Hematopoietic multipotent progenitor cell treated with erythropoietin and hydrocortisone succinate and interleukin-3 and kit ligand, for 6 days (in vitro differentiated cells): ENCODE results near the gene CNDP1.
A peak's percentile ranks its signal among the peaks of the same experiment; 100 is the strongest.

Experiments used
- DNase-seq: peaks from one replicate; pipeline ENCODE4 v3.0.0-alpha.2; 2015

Gene CNDP1

DNA sequence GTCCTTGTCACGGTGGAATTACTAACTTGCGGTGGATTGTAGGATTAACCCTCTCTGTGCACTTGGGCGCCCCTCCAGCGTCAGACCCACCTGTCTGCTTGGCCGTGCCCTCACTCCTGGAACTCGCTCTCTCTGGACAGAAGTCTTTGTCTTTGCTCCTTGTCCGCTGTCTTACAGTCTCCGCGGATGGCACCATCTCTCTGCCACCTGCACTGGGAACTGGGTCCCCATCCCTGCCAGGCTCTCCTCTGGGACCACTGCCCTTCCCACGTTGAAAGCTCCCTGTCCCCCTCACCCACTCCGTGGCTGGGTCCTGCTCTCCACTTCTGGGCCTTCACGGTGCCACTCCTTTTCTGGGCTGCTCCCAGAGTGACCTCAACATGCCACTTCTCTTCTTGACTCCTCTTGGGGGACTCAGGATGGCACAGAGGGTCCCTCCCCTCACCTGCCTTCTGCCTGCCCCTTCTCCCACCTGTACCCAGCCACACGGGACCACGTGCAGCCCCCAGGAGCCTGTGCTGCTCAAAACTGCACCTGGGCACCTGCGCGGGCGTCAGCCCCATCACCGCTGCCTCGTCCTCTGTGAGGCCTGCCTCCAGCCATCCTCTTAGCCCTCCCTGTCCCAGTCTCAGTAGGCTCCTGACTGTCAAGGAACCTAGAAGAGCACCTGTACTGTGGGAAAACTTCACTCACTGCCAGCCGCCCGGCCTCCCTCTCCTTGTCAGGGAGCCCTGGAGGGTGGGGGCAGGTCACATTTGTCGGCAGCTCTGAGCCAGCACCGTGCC lies 27.0 kb upstream of the CNDP1 start:
- DNase-seq = no peak

DNA sequence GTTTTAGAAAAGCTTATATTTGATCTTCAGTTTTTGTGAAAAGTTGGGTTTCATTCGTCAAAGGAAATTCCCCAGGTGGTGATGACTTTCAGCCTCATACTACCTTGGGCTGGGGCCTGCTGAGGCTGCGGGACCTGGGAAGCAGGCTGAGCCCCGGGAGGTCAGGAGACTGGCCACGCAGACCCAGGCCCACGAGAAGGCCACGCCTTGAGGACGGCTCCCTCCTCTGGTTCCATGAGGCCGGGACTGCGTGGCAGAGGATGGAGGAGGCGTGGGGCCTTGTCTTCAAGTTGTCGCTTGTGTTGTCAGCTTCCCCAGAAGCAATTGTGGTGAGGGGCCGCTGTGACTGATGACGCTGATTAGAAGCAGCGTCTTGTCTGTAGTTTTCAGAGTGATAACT lies 26.4 kb upstream of the CNDP1 start:
- no peak for DNase-seq

DNA sequence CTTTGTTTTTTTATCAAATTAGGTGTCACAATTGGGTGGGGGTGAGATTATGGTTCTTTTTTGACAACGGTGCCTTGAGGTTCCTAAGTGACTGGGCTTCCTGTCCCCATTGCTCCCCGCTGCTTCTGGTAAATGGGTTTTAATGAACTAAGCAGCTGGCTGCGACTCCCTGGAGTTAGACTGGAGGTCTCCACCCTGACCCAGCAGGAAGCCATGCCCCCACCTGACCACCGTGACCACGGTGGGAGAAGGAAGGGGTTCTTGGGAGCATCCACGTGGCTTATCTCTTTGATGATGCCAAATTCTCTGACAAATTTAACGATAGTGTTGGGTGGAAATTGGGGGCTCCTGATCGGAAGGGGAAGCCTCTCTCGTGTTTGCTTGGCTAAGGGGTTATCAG lies 25.9 kb upstream of the CNDP1 start:
- DNase-seq = no peak

DNA sequence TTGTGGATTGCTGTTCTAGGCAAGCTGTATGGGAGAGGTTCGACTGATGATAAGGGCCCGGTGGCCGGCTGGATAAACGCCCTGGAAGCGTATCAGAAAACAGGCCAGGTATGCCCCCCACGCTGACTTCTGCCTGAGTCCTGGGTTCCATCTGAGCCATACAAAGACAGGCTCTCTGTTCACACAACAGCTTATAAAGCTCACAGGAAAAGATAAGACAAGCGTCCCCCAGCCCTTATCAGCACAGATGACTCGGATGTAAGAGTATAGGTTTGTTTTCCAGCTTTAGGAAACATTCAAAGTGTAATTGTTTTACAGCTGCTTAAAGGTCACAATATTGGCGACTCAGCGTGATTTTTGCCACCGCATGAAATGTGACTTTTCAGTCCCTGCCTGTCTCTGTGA lies 25.5 kb upstream of the CNDP1 start:
- peak; percentile 19 for DNase-seq

DNA sequence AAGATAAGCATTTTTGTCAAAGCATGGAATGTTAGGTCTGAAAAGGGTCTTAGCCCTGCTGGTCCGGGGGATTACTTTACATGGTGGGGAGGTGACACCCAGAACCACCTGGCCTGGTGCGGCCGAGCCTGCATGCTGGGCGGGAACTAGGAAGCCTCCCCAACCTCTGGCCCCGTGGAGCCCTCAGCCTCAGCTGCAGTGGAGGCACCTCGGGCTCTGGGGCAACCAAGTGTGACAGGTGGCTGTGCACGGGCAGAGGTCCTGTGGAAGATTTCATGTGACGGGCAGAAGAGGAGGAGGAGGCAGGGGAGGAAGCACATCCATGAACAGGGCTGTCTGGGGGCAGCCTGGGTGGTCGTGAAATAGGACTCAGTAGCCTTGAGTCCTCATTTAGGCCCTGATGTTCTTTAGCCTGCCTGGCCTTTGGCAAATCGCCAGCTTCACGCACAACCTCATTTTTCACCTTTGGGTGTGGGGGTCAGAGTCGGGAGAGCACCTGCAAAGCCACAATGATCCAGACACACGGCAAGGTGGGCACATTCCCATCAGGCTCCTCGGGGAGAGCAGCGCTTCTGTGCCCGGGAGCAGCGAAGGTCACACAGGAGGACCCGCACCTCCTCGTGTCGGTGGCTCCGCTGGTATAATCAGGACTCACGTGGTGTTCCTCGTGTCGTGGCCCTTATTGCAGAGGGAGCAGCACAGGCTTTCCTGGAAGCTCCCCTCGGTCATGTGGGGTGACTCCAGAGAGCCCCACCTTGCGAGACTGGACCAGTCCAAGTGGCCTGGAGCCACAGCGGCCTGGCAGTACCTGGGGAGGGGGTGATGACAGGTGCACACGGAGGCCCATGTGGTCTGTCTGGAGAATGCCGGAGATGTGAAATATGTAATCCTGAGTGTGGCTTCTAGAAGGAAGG lies 24.2 kb upstream of the CNDP1 start:
- no peak for DNase-seq

DNA sequence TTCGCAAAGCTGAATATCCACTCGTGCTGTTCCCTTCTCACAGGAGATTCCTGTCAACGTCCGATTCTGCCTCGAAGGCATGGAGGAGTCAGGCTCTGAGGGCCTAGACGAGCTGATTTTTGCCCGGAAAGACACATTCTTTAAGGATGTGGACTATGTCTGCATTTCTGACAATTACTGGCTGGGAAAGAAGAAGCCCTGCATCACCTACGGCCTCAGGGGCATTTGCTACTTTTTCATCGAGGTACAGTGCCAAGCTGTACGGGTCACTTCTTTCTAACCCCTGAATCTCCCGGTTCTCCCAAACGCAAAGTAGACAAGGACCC lies 23.6 kb upstream of the CNDP1 start:
- DNase-seq = no peak

DNA sequence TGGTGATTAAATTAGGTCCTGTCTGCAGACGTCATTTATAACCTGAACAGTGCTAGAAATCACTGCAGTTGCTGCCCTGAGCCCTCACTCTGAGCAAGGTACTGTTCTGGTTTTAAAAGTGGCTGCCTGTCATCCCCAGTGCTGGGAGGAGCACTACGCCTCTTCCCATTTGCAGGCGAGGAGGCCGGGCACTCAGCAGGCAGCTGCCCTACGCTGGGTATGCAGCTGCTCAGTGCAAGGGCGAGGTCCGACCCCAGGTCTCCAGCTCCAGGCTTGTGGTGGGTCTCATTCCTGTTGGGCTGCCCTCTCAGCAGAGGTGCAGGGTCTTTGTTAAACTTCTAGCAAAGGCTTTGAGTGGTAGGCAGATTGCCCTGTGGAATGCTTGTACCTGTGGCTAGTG lies 22.5 kb upstream of the CNDP1 start:
- DNase-seq = no peak

DNA sequence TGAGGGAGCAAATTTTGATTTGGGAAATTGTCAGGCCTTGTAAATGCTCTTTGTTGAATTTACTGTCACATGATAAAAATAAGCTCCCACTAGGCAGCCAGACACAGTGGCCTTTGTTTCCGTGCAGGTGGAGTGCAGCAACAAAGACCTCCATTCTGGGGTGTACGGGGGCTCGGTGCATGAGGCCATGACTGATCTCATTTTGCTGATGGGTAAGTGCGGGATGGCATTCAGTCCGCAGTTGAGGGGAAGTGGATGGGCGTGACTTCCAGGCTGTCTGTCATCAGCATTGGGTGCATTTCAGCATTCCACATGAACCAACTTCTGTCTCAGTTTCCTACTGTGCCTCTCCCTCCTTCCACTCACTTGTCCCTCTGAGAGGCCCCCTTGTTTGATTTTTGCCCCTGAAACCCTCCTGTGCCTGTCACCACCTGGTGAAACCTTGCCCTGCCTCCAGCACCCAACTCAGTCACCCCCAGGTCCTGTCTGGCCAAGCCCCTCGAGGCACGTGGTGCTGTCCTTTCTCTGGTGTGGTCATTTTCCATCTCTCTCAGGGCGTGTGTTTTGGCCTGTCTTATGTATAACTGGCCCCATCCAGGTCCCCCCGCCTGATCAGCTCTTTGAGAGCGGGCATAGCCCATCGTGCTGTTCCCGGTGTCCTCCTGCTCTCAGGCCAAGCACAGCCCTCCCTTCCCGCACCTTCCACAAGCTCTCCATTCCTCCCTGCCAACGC lies 21.8 kb upstream of the CNDP1 start:
- DNase-seq = no peak

DNA sequence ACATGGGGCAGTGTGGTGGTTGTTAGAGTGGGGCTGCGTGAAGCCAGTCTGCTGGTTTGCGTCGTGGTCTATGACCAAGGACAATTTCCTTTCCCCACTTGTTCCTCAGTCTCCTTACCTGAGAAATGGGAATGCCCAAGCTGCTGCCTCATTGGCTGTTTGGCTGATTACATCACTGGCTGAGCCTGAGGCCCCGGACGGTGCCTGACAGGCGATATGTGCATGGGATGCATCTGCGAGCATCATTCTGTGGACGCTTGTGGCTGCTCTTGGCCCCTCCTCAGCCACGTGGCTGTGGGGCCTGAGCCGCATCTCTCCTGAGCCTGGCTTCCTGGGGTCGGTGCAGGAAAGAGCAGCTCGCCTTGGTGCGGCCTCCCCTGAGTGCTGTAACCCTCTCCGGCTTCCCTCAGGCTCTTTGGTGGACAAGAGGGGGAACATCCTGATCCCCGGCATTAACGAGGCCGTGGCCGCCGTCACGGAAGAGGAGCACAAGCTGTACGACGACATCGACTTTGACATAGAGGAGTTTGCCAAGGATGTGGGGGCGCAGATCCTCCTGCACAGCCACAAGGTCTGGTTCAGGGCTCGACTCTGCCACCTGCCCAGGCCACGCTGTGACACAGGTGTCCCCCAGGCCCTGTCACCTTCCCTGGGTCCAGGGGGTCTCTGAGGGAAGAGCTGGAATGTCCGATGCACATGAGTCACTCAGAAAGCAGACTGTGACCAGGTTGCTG lies 21.0 kb upstream of the CNDP1 start:
- DNase-seq = no peak

DNA sequence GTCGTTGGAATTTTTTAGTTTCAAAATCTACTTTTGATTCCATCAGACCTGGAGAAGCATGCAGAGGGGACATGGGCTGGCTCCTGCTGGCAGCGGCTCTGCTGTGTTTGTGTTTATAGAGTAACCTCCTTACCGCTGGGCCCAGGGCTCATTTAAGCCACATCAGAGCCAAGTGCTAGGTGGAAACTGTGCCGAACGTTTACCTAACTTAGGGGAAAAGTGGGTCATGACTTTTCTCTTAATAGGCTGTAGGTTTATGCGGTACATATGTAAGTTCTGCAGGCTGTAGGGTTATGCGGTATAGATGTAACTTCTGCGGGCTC lies 20.5 kb upstream of the CNDP1 start:
- DNase-seq = no peak

DNA sequence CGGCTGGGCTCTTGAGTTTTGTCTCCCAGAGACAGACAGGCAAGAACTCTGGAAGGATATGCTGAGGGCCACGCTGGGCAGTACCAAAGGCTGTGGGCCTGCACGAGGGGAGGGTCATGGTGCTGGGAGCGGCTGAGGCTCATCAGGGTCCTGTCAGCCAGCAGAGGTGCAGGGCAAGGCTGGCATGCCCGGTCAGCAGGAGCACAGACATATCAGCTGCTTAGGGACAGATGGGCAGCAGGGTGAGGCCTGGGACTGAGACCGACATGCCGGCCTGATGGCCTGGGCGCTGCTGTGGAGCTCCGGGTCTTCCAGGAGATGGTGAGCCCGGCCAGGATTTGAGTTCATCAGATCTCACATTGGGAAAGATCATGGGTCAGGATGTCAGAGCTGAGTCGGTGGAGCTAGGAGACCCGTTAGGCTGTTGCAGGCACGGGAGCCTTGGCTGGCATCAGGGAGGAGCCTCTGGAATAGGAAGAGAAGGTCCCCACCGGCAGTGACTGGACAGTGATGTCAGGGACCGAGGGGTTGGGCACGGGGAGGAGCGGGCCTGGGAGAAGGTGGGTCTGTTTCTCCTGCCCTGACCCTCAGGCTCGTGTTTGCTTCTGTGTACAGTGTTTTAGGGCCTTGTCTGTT lies 19.3 kb upstream of the CNDP1 start:
- DNase-seq = no peak

DNA sequence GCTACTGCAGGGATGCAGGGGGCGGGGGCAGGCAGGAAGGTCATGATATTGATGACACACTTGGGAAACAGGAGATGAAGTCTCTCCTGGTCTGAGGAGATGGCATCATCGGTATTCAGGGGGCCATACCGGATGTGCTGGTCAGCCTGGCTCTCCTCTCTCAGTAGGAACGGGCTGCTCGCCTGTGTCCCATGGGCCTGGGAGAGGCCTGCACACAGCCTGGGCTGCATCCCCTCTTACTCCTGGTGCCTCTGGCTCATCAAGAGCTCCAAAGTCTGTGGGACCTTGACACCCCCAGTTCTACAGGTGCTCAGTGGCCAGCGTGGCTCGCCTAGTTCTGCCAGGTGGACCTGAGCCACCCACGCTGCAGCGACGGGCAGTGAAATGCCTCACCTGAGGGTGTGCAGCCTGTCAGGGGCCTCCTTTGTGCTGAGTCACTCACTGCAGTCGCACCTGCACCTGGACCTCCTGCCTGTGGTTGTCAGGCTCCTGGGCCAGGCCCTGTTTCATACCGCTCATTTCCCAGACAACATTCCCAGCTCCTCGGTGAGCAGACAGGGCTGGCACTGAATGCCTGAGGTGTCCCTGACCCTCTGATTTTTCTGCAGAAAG lies 18.6 kb upstream of the CNDP1 start:
- no peak for DNase-seq

DNA sequence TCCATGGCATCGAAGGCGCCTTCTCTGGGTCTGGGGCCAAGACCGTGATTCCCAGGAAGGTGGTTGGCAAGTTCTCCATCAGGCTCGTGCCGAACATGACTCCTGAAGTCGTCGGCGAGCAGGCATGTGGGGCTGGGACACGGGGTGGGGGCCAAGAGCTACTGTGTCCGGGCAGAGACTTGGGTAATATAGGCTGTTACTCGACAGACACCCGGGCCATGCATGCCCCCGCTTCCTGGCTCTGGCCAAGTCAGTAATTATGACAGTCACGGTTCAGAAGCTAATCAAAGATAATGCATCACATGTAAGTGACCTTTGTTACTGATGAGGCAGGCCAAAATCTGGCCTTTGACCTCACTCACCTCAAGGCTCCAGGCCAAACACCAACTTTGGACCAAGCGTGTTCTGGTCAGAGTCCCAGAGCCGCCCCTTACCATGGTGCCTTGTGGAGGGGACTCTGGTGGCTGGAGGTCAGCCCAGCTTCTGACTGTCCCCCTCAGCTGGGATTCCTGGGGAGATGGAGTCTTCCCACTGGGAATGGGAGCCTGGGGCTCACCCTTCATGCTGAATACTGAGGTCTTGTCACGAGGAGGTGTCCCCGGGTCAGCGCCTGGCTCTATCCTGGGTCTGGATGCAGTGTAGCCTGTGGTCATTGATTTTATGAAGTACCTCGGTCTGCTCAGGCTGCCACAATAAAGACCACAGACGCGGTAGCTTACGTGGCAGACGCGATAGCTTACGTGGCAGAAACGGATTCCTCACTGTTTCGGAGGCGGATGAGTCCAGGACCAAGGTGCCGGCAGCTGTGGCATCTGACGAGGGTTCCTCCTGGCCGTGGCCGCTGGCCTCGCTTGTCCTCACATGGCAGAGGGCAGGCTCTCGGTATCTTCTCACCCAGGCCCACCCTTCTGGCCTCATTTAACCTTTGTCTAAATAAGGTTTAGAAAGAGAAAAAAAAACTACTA lies 17.7 kb upstream of the CNDP1 start:
- DNase-seq = no peak

DNA sequence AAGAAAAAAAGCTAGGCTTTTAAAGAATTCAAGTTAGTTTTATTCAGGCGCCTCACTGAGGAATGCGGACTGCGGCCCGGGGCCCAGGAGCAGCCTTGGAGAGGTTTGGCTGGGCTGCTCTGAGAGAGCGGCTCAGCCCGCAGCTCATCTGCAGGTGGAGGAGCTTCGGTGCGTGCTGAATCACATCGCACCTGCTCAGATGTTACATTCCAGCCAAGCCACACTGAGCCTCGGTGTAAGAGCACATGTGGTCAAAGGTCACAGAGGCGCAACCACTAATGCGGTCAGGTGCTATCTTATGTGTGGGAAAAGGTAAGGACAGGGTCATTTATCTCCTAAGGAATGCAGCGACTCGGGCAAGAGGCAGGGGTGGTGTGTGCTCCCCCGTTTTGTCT lies 17.1 kb upstream of the CNDP1 start:
- no peak for DNase-seq

DNA sequence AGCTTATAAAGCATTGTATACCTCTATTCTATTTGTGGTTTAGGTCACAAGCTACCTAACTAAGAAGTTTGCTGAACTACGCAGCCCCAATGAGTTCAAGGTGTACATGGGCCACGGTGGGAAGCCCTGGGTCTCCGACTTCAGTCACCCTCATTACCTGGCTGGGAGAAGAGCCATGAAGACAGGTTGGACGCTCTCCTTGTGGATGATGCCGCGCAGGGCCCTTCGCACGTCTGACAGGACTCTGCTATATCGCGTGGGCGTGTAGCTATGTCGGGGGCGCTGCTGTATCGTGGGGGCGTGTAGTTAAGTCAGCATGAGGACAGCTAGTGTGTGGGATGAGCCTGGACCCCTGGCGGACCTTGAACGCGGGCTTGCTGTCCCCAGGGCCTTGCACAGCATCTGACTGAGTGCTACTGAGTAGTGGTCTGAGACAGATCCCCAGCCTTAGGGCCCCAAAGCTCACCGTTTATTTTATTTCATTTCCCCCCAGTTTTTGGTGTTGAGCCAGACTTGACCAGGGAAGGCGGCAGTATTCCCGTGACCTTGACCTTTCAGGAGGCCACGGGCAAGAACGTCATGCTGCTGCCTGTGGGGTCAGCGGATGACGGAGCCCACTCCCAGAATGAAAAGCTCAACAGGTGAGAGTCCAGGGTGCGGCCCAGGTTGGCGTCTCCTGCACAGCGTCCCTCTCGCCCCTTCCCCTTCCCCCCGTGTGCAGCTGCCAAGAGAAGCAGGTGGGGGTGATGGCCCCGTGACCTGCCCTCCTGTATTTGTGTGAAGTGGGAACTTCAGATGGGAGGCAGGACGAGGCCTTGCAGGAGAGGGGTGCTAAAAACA lies 15.6 kb upstream of the CNDP1 start:
- no peak for DNase-seq

DNA sequence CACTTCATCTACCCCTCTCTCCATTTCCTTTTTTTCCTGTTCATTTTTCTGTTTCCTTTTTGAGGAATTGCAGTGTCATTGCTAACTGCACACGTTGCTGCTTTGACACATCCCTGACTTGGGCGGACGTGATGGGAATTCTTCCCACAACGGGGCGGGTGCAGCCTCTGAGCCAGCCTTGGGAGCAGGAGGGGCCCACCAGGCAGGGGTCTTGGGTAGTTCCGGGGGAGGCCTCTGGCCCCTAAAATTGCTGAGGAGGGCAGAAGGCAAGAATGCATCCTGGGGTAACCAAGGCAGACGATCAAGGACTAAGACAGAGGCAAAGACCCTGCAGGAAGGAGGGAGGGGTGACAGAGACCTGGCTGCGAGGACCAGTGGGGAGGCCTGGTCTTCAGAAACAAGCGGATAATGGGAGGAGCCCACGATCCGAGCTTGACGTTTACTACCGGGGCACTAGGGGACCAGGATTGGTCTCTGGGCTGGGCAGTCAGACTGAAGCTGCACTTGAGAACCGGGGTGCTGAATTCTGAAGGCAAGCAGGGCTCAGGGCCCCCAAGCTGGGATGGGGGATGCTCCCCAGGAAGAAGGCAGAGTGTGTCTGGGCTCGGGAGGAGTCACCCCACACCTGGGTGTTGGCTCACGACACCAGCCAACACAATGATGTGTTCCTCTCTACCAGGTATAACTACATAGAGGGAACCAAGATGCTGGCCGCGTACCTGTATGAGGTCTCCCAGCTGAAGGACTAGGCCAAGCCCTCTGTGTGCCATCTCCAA lies 14.8 kb upstream of the CNDP1 start:
- no peak for DNase-seq

DNA sequence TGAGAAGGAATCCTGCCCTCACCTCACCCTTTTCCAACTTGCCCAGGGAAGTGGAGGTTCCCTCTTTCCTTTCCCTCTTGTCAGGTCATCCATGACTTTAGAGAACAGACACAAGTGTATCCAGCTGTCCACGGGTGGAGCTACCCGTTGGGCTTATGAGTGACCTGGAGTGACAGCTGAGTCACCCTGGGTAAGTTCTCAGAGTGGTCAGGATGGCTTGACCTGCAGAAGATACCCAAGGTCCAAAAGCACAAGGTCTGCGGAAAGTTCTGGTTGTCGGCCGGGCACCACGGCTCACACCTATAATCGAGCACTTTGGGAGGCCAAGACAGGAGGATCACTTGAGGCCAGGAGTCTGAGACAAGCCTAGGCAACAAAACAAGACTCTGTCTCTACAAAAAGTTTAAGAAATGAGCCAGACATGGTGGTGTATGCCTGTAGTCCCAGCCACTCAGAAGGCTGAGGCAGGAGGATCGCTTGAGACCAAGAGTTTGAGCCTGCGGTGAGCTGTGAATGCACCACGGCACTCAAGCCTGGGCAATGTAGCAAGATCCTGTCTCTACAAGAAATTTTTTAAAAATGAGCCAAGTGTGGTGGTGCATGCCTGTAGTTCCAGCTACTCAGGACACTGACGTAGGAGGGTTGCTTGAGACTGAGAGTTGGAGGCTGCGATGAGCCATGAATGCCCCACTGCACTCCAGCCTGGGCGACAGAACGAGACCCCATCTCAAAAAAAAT lies 14.0 kb upstream of the CNDP1 start:
- DNase-seq = no peak

DNA sequence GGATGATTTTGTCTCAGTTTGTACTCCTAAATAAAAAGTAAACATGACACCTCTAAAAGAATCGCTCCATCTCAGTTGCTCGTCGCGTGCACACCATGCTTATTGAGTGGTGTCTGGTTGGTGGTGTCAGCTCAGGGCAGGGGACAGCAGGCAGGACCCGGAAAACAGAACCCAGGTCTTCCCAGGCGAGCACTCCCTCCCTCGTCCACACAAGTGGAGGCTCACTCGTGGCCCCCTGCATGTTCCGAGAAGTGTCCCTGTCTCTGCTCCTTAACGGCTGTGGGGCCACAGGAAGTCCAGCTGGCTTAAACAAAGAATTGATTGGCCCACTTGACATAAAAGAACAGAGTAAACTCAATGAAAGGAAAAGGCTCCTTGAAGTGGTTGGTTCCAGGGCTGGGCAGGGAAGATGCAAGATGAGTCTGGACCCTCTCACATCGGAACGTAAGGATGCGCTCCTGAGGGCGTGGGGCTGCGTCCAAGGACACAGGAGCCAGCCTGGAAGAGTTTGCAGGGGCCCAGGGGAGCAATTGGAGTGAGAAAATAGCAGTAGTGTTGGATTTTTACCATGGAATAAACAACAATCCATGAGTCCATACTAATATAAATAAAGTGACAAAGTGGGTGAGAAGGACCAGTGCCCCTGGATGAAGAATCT lies 13.1 kb upstream of the CNDP1 start:
- DNase-seq = no peak
